Sigmoid colon (tissue), 7 donors: ENCODE data around the gene LLPH. TPM values are rescaled to one million over a fixed set of nuclear protein-coding genes. Genes with fewer than 3 reads are reported as not detected.
"Not testable (repeated sequence)": the region's sequence is repeated elsewhere in the genome, so short reads cannot be mapped to it uniquely, and the experiment has no call there.

ENCODE experiments used
- DNase-seq: peaks from one replicate; pipeline ENCODE4 v3.0.0-alpha.2; 2019
- H3K27ac ChIP-seq, 4 donors: fragments of 200-600 bp; sonication (generic); one replicate each; pipeline ENCODE4 v1.5.1; 2016 to 2019; ENCODE audit warnings: mild to moderate bottlenecking in 1 of 4
- H3K27me3 ChIP-seq, 3 donors: fragments of 200-600 bp; sonication (generic); one replicate each; pipeline ENCODE4 v1.5.1; 2019; ENCODE audit warnings: mild to moderate bottlenecking in 1 of 3
- H3K36me3 ChIP-seq, 4 donors: fragments of 200-600 bp; sonication (generic); one replicate each; pipeline ENCODE4 v1.5.1; 2016 to 2019
- H3K4me1 ChIP-seq, 4 donors: fragments of 200-600 bp; sonication (generic); one replicate each; pipeline ENCODE4 v1.5.1; 2017 to 2019
- H3K4me3 ChIP-seq, 4 donors: fragments of 200-600 bp; sonication (generic); one replicate each; pipeline ENCODE4 v1.5.1; 2017 to 2019; ENCODE audit warnings: mild to moderate bottlenecking in 2 of 4, moderate library complexity in 1 of 4
- H3K9me3 ChIP-seq, 4 donors: fragments of 200-600 bp in 3 of 4; sonication (generic) in 3 of 4; one replicate each; pipeline versions ENCODE4 v1.5.1 to v1.6.1; 2013 to 2019
- EP300 ChIP-seq, 4 donors: sonication (generic); formaldehyde crosslinking; IDR thresholded peaks; one replicate each; pipeline ENCODE4 v1.6.1; 2017; ENCODE audit warnings: antibody characterized with exemption in 4 of 4
- POLR2A ChIP-seq, 2 donors: fragments of 450-650 bp; IDR thresholded peaks; one replicate each; pipeline ENCODE4 v1.6.1; 2016; ENCODE audit warnings: antibody characterized with exemption in 2 of 2, mild to moderate bottlenecking in 2 of 2, moderate library complexity in 2 of 2
- POLR2AphosphoS5 ChIP-seq, 4 donors: sonication (generic); formaldehyde crosslinking; IDR thresholded peaks; one replicate each; pipeline ENCODE4 v1.6.1; 2017; ENCODE audit warnings: antibody characterized with exemption in 4 of 4
- WGBS, 2 donors: extraction: QIAGEN DNeasy Blood & Tissue Kit; methylation state at CpG; one replicate each; pipeline ENCODE4 v1.1.7; 2013; 5-methylcytosine and 5-hydroxymethylcytosine counted together
- intact Hi-C: fragments of 100-400 bp; cut with DNase I; formaldehyde crosslinking; loops from one replicate; pipeline ENCODE4 v1.15.1; 2023
- polyA plus RNA-seq, 3 donors: library from polyadenylated mRNA; stranded (reverse); fragments of 200-250 nt; gene quantifications; one replicate each; pipeline ENCODE4 v1.2.3, GENCODE V29; 2013
- total RNA-seq, 4 donors: library from RNA; depleted of rRNA; stranded (reverse); fragments of >200 nt; gene quantifications; one replicate each; pipeline ENCODE4 v1.1.0, GENCODE V29; 2016
- TF ChIP-seq, protein P1 (sequence below), 4 experiments: fragments of 450-650 bp in 3 of 4; fragments of 200-600 bp in 1 of 4; IDR thresholded peaks; one replicate each; pipeline ENCODE4 v1.5.1; 2016 to 2019; ENCODE audit warnings: antibody characterized with exemption in 4 of 4, mild to moderate bottlenecking in 3 of 4, moderate library complexity in 2 of 4
- donor health status: healthy with polysubstance abuse.
- donor health status: Bipolar disorder and iron deficiency.
- donor health status: healthy.

Gene LLPH
- total RNA-seq (10 to 100 TPM in 1 of 4 donors, 1 to 10 TPM in 3; 5.0 to 10.3 (median 6.7) TPM), polyA plus RNA-seq (10 to 100 TPM; 27.2 to 30.6 (median 27.5) TPM)

DNA sequence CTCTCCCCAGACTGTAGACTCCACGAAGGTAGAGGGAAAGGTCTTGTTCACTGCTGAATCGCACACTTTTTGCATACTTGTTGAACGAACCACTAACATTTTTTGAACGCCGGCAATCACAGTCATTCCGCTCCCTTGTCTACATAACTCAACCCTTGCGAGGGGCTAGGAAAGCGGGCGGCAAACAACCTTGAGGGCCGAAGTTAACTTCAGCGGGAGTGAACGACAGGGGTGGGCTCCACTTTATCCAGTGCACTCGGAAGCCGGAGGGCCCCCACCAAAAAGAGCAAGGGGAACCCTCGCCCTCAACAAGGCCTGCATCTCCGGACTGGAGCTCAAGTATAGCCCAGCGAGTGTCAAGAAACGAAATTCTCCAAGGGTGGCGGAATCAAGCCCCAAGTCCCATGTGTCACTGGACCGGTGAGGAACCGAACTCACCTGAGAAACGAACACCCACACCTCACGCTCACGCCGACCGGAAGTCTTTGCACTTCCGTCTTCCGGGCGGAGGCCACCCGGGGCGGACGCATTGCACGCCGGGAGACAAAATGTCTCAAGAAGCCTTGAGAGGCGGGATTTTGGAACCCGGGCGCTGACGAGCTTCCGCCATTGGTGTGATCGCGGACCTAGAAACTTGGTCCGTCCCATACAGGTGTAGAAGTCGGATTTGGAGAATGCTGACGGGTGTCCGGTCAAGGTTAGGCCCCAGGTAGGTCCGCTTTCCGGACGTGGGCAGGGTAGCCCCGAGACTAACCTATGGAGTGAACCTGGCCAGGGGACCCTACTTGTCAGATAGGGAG, at the start of gene LLPH:
Gene LLPH (minus strand): TSS at position 484 of the 800 bp plus-strand sequence. CDS start 1,644 bp downstream, outside the sequence.
- peak within 1 kb of the TSS; percentile 82 to 88 (median 88) for H3K4me3 ChIP-seq
- 0% methylated on average over 49 of the region's 49 CpGs for WGBS, 2 donors

DNA sequence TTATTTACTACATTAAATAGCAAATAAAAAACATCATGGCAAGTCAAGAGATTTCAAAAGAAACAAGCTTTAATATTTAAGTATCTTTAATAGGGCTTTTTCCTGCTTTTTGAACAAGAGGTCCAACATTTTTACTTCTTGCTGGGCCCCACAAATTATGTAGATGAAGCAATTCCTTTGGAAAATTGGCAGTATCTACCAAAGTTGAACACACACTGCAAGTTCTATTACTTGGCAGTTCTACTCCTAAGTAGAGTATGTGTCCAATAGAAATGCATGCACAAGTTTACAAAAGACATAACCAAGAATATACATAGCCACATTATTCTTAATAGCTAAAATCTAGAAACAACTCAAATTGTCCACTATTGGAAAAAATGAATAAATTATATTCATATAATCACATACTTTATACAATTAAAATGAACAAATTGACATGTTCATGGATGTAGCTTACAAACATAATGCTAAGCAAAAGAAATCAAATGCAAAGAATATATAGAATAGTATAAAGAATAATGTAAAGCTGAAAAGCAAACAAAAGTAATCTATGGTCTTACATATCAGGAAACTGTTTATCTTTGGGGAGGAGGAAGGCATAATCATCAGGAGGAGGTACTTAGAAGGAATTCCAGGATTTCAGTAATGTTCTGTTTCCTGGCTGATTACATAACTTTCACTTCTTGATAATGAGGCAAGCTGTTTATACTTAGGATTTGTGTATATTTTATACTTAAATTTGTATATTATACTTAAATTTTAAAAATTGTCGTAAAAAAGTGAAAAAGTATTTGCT, 45.8 kb upstream of the LLPH start:
- Histone ChIP-seq H3K36me3 (no peaks in the 10 kb centered on the region), H3K4me3 (no peak overlapping the region), H3K27me3 (no peaks in the 10 kb centered on the region), H3K4me1 (no peaks in the 10 kb centered on the region), H3K9me3 (no peaks in the 10 kb centered on the region), H3K27ac (no peak overlapping the region)
- DNase-seq = no peak
- TF ChIP-seq EP300 (IDR thresholded peaks at IDR 0.05) = no peak
- TF ChIP-seq, protein P1, sequence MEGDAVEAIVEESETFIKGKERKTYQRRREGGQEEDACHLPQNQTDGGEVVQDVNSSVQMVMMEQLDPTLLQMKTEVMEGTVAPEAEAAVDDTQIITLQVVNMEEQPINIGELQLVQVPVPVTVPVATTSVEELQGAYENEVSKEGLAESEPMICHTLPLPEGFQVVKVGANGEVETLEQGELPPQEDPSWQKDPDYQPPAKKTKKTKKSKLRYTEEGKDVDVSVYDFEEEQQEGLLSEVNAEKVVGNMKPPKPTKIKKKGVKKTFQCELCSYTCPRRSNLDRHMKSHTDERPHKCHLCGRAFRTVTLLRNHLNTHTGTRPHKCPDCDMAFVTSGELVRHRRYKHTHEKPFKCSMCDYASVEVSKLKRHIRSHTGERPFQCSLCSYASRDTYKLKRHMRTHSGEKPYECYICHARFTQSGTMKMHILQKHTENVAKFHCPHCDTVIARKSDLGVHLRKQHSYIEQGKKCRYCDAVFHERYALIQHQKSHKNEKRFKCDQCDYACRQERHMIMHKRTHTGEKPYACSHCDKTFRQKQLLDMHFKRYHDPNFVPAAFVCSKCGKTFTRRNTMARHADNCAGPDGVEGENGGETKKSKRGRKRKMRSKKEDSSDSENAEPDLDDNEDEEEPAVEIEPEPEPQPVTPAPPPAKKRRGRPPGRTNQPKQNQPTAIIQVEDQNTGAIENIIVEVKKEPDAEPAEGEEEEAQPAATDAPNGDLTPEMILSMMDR (IDR thresholded peaks at IDR 0.05) = no peak
- TF ChIP-seq POLR2AphosphoS5 (IDR thresholded peaks at IDR 0.05) = no peak
- TF ChIP-seq POLR2A (IDR thresholded peaks at IDR 0.05) = no peak
- WGBS, 2 donors = 19 to 57% methylated on average over 1 of the region's 1 CpG
- intact Hi-C loops = no loop called here

More for the DNA sequence above, at the start of gene LLPH:
- H3K9me3 ChIP-seq = no peaks in the 10 kb centered on the region
- H3K4me1 ChIP-seq = peaks cover 0 to 25% (median 15%) of the 10 kb centered on the region in 4 donors
- DNase-seq = peak; percentile 93
- TF ChIP-seq POLR2AphosphoS5 (IDR thresholded peaks at IDR 0.05) (peak; percentile 78 to 96 (median 91)), EP300 (IDR thresholded peaks at IDR 0.05) (no peak), POLR2A (IDR thresholded peaks at IDR 0.05) (peak; percentile 59 to 61)
- H3K27ac ChIP-seq = peak within 1 kb of the TSS; percentile 41 to 73 (median 68)
- intact Hi-C loops = loop anchor here (2.0 kb wide), 1 partner anchor 38 kb away; the partner anchor contains the start of gene TMBIM4
- no peaks in the 10 kb centered on the region for H3K27me3 ChIP-seq
- peaks cover 0 to 30% (median 0%) of the 10 kb centered on the region in 4 donors for H3K36me3 ChIP-seq

DNA sequence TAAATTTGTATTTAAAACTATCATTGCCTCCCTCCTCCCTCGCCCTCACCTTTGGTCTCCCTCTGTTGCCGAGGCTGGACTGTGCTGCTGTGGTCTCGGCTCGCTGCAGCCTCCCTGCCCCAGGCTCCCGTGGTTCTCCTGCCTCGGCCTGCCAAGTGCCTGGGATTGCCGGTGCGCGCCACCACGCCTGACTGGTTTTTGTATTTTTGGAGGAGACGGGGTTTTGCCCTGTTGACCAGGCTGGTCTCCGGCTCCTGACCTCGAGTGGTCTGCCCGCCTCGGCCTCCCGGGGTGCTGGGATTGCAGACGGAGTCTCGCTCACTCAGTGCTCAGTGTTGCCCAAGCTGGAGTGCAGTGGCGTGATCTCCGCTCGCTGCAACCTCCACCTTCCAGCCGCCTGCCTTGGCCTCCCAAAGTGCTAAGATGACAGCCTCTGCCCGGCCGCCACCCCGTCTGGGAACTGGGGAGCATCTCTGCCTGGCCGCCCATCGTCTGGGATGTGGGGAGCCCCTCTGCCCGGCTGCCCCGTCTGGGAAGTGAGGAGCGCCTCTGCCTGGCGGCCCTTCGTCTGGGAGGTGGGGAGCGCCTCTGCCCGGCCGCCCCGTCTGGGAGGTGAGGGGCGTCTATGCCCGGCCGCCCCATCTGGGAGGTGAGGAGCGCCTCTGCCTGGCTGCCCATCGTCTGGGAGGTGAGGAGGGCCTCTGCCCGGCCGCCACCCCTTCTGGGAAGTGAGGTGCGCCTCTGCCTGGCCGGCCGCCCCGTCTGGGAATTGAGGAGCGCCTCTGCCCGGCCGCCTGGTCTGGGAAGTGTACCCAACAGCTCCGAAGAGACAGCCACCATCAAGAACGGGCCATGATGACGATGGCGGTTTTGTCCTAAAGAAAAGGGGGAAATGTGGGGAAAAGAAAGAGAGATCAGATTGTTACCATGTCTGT, 44.1 kb upstream of the LLPH start:
- intact Hi-C loops, H3K36me3 ChIP-seq, H3K9me3 ChIP-seq, H3K27ac ChIP-seq, DNase-seq, H3K4me1 ChIP-seq, H3K27me3 ChIP-seq, H3K4me3 ChIP-seq: not testable (repeated sequence)
- WGBS, 2 donors = 96% methylated on average over 54 of the region's 54 CpGs

DNA sequence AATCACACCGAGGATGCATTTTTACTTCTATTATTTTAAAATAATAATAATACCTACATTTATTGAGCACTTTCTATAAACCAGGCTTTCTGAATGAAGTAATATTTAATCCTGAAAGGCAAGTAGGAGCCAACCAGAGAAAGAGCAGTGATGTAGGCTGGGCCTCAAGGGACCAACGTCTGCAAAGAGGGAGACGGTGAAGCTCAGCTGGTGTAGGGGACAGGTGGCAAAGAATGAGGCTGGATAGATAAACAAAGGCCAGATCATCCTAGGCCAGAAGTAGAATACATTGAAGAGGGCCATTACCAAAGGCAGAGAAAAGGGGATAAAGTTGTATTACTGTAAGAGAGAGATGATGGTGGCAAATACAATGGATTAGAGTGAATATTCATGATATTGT, 40.1 kb upstream of the LLPH start:
- intact Hi-C loops = no loop called here
- no peak for DNase-seq
- Histone ChIP-seq H3K27ac (peak overlapping the region; percentile 96 to 99 (median 98)), H3K4me3 (peak overlapping the region in 3 of 4 donors; percentile 69 to 92 (median 82)), H3K36me3 (no peaks in the 10 kb centered on the region), H3K27me3 (no peaks in the 10 kb centered on the region), H3K9me3 (no peaks in the 10 kb centered on the region), H3K4me1 (peaks cover 0 to 21% (median 15%) of the 10 kb centered on the region in 4 donors)
- 87% methylated on average over 3 of the region's 3 CpGs for WGBS, 2 donors
- TF ChIP-seq POLR2A (IDR thresholded peaks at IDR 0.05) (no peak), POLR2AphosphoS5 (IDR thresholded peaks at IDR 0.05) (no peak), EP300 (IDR thresholded peaks at IDR 0.05) (no peak)
- TF ChIP-seq, protein P1 (IDR thresholded peaks at IDR 0.05) = no peak
